22Rv1 (cell line): ENCODE data around the gene OR9A4.

ENCODE experiments used
- CTCF ChIP-seq: fragments of 450-650 bp; IDR thresholded peaks from 2 replicates; pipeline ENCODE4 v1.5.1; 2017; ENCODE audit warnings: mild to moderate bottlenecking
- ZFX ChIP-seq: fragments of 450-650 bp; IDR thresholded peaks from 2 replicates; pipeline ENCODE4 v1.6.1; 2017; ENCODE audit warnings: antibody characterized with exemption, borderline replicate concordance

GRCh38 chr7:141880960-141881359 lies 35.2 kb upstream of the OR9A4 start:
- TF ChIP-seq CTCF (no peak), ZFX (no peak)
